Measurements from ENCODE around the gene FRS2. TPM values are rescaled to one million over a fixed set of nuclear protein-coding genes. Genes with fewer than 3 reads are reported as not detected.

FRS2 gene
- total and polyA plus RNA-seq, 2 of the 4 experiments (the other 2 are of a cell fraction) = 12.4 to 58.3 TPM

- Histone ChIP-seq H3K27ac (ENCODE audit: insufficient read depth, low read length) (no peak overlapping the region), H3K4me2 (ENCODE audit: low read depth, low read length) (no peak overlapping the region), H2BK5ac (ENCODE audit: low read depth, low read length, poor library complexity, severe bottlenecking) (no peak overlapping the region), H4K5ac (ENCODE audit: low read depth, low read length) (no peak overlapping the region), H4K20me1 (ENCODE audit: insufficient read depth, low read length) (peaks cover 13% of the 10 kb centered on the region; the same call in 1 of the 2 replicates), H3K4ac (ENCODE audit: low read depth, low read length) (no peak overlapping the region), H3K56ac (ENCODE audit: extremely low read depth, insufficient read depth, low read length) (no peak overlapping the region), H2BK120ac (ENCODE audit: low read depth, low read length) (no peak overlapping the region), H3K14ac (replicated peaks; ENCODE audit: low read depth, low read length) (no peak overlapping the region), H3K9ac (ENCODE audit: low read depth, low read length) (no peak overlapping the region), H3K9me3 (ENCODE audit: control insufficient read depth, insufficient read depth, low read length) (no peaks in the 10 kb centered on the region), H3K4me1 (ENCODE audit: control insufficient read depth, insufficient read depth, low read length) (no peaks in the 10 kb centered on the region; the same call in 1 of the 2 replicates), H2BK15ac (ENCODE audit: low read depth, low read length) (no peak overlapping the region), H2AK5ac (ENCODE audit: low read depth, low read length) (no peak overlapping the region; the same call in 1 of the 2 replicates), H3K4me3 (ENCODE audit: insufficient read depth, low read depth, low read length) (no peak overlapping the region), H2AK9ac (replicated peaks; ENCODE audit: low read depth, low read length, poor library complexity) (no peak overlapping the region), H3K23ac (ENCODE audit: low read depth, low read length) (no peak overlapping the region), H3K18ac (ENCODE audit: low read depth, low read length) (no peak overlapping the region), H3K9me1 (ENCODE audit: insufficient read depth, low read length) (no peaks in the 10 kb centered on the region), H3K27me3 (ENCODE audit: control insufficient read depth, insufficient read depth, low read length) (no peaks in the 10 kb centered on the region), H2AFZ (replicated peaks; ENCODE audit: low read length, poor library complexity) (no peak overlapping the region), H2BK20ac (ENCODE audit: low read depth, low read length) (no peak overlapping the region), H4K8ac (ENCODE audit: low read depth in 2 of 2, low read length in 2 of 2) (no peak overlapping the region), H3K36me3 (ENCODE audit: control insufficient read depth, insufficient read depth, low read length) (no peaks in the 10 kb centered on the region), H3K79me1 (ENCODE audit: low read depth in 1 of 2, low read length in 2 of 2) (peaks cover 3 to 12% of the 10 kb centered on the region in 2 experiments; a peak in 1 of 4 replicates), H4K91ac (ENCODE audit: insufficient read depth, low read depth, low read length) (no peak overlapping the region)
- intact Hi-C loops (cut with micrococcal nuclease) = loop anchor here (5.0 kb wide), 1 partner anchor 40 kb away; no protein-coding TSS in a partner anchor
- TF ChIP-seq RCOR1 (IDR thresholded peaks at IDR 0.05; ENCODE audit: insufficient replicate concordance, low read length) (no peak), RFX5 (IDR thresholded peaks at IDR 0.05; ENCODE audit: low read depth, low read length) (no peak), CHD1 (IDR thresholded peaks at IDR 0.05; ENCODE audit: low read depth, low read length) (no peak), SMC3 (IDR thresholded peaks at IDR 0.05; ENCODE audit: low read depth, low read length) (no peak), RAD21 (IDR thresholded peaks at IDR 0.05; ENCODE audit: low read length) (no peak), CTCF (conservative IDR thresholded peaks at IDR 0.05; ENCODE audit: low read depth, low read length) (no peak), POLR2A (IDR thresholded peaks at IDR 0.05; ENCODE audit: low read depth, low read length) (no peak), BHLHE40 (IDR thresholded peaks at IDR 0.05; ENCODE audit: low read depth, low read length) (no peak), MAFK (IDR thresholded peaks at IDR 0.05; ENCODE audit: low read depth, low read length) (no peak), MAZ (IDR thresholded peaks at IDR 0.05; ENCODE audit: borderline replicate concordance, low read depth, low read length) (no peak), FOS (IDR thresholded peaks at IDR 0.05; ENCODE audit: low read depth, low read length) (no peak), NFE2L2 (IDR thresholded peaks at IDR 0.05; ENCODE audit: low read depth, low read length) (no peak), CEBPB (IDR thresholded peaks at IDR 0.05; ENCODE audit: low read depth, low read length) (no peak), MXI1 (IDR thresholded peaks at IDR 0.05; ENCODE audit: borderline replicate concordance, low read depth, low read length) (no peak)
- TF ChIP-seq, protein P1, sequence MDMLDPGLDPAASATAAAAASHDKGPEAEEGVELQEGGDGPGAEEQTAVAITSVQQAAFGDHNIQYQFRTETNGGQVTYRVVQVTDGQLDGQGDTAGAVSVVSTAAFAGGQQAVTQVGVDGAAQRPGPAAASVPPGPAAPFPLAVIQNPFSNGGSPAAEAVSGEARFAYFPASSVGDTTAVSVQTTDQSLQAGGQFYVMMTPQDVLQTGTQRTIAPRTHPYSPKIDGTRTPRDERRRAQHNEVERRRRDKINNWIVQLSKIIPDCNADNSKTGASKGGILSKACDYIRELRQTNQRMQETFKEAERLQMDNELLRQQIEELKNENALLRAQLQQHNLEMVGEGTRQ (IDR thresholded peaks at IDR 0.05; ENCODE audit: low read depth, low read length) = no peak
- TF ChIP-seq, protein P2, sequence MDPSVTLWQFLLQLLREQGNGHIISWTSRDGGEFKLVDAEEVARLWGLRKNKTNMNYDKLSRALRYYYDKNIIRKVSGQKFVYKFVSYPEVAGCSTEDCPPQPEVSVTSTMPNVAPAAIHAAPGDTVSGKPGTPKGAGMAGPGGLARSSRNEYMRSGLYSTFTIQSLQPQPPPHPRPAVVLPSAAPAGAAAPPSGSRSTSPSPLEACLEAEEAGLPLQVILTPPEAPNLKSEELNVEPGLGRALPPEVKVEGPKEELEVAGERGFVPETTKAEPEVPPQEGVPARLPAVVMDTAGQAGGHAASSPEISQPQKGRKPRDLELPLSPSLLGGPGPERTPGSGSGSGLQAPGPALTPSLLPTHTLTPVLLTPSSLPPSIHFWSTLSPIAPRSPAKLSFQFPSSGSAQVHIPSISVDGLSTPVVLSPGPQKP (IDR thresholded peaks at IDR 0.05; ENCODE audit: borderline replicate concordance, low read depth, low read length) = no peak
- CTCF ChIA-PET = no interaction called here
- BruUV-seq (replicated peaks) = no TSS peak
- in situ Hi-C loops (cut with MboI; ENCODE audit: low sequenced_read_pairs) = no loop called here
- DNase-seq (no peak), ATAC-seq (ENCODE audit: low read depth) (no peak)
- WGBS, 2 experiments (ENCODE audit: extremely low coverage in 2 of 2, insufficient read length in 1 of 2) = no CpG with 5 or more reads among the region's 4 CpGs
- POLR2A ChIA-PET (ENCODE audit: unreplicated experiment) = no interaction called here
- dilution Hi-C loops (cut with HindIII; ENCODE audit: low sequenced_read_pairs, unreplicated experiment) = no loop called here
Measured at GRCh38 chr12:69467366-69467765, 2.8 kb upstream of the FRS2 start.
